MM.1S (cell line): Measurements from ENCODE around the gene THAP6.

Experiments used
- DNase-seq: peaks from one replicate; pipeline ENCODE4 v3.0.0-alpha.2; 2015
- H2AFZ ChIP-seq: fragments of 300-600 bp; sonication (generic); 2 replicates; pipeline ENCODE4 v1.6.0; 2016; ENCODE audit warnings: antibody characterized with exemption, low read length
- H3F3A ChIP-seq: fragments of 300-600 bp; sonication (generic); 2 replicates; pipeline ENCODE4 v1.6.1; 2016; ENCODE audit warnings: mild to moderate bottlenecking, antibody characterized with exemption, low read length, moderate library complexity, mixed read lengths; ENCODE audit not compliant: insufficient read depth
- H3K27ac ChIP-seq: fragments of 300-600 bp; sonication (generic); 2 replicates; pipeline ENCODE4 v1.5.1; 2016; ENCODE audit warnings: mild to moderate bottlenecking, low read length
- H3K27me3 ChIP-seq: fragments of 300-600 bp; sonication (generic); replicated peaks from 2 replicates; pipeline ENCODE4 v1.6.0; 2016; ENCODE audit warnings: low read length; ENCODE audit not compliant: insufficient read depth
- H3K36me3 ChIP-seq: fragments of 300-600 bp; sonication (generic); replicated peaks from 2 replicates; pipeline ENCODE4 v1.6.1; 2016; ENCODE audit warnings: mild to moderate bottlenecking, low read length, mixed read lengths; ENCODE audit not compliant: insufficient read depth
- H3K4me1 ChIP-seq: fragments of 300-600 bp; sonication (generic); 2 replicates; pipeline ENCODE4 v1.6.1; 2016; ENCODE audit warnings: low read length, mixed read lengths
- H3K4me2 ChIP-seq: fragments of 300-600 bp; sonication (generic); 2 replicates; pipeline ENCODE4 v1.6.0; 2016; ENCODE audit warnings: low read depth, low read length
- H3K4me3 ChIP-seq: fragments of 300-600 bp; sonication (generic); 2 replicates; pipeline ENCODE4 v1.5.1; 2016; ENCODE audit warnings: low read length, mixed read lengths
- H3K79me2 ChIP-seq: fragments of 300-600 bp; sonication (generic); 2 replicates; pipeline ENCODE4 v1.6.1; 2016; ENCODE audit warnings: mixed run types, low read length, mixed read lengths
- H3K9ac ChIP-seq: fragments of 300-600 bp; sonication (generic); 2 replicates; pipeline ENCODE4 v1.6.1; 2016; ENCODE audit warnings: low read length, mixed read lengths
- H3K9me2 ChIP-seq: fragments of 300-600 bp; sonication (generic); replicated peaks from 2 replicates; pipeline ENCODE4 v1.6.1; 2016; ENCODE audit warnings: mild to moderate bottlenecking, low read length, mixed read lengths; ENCODE audit not compliant: insufficient read depth
- H3K9me3 ChIP-seq: fragments of 300-600 bp; sonication (generic); replicated peaks from 2 replicates; pipeline ENCODE4 v1.6.1; 2016; ENCODE audit warnings: mild to moderate bottlenecking, low read length, mixed read lengths; ENCODE audit not compliant: insufficient read depth
- H4K20me1 ChIP-seq: fragments of 300-600 bp; sonication (generic); 2 replicates; pipeline ENCODE4 v1.6.1; 2016; ENCODE audit warnings: mild to moderate bottlenecking, low read length, moderate library complexity, mixed read lengths; ENCODE audit not compliant: insufficient read depth
- CTCF ChIP-seq: fragments of 300-600 bp; sonication (generic); IDR thresholded peaks from 2 replicates; pipeline ENCODE4 v1.5.1; 2016; ENCODE audit warnings: antibody characterized with exemption, low read length, mixed read lengths
- EZH2 ChIP-seq: fragments of 300-600 bp; sonication (generic); optimal IDR thresholded peaks from 2 replicates; pipeline ENCODE3; 2017; ENCODE audit warnings: low read depth, mild to moderate bottlenecking, antibody characterized with exemption, low read length, mixed read lengths
- EZH2phosphoT487 ChIP-seq: fragments of 300-600 bp; sonication (generic); IDR thresholded peaks from 2 replicates; pipeline ENCODE4 v1.6.1; 2018; ENCODE audit warnings: antibody characterized with exemption, low read length

The THAP6 gene

GRCh38 chr4:75512386-75513211, 1.7 kb upstream of the THAP6 start:
- peaks cover 28% of the 10 kb centered on the region for H3K4me1 ChIP-seq
- peaks cover 24% of the 10 kb centered on the region for H3F3A ChIP-seq
- H3K9ac ChIP-seq: peak overlapping the region; percentile 82; the same call in 1 of the 2 replicates

GRCh38 chr4:75513526-75514130, 645 bp upstream of the THAP6 start:
- Histone ChIP-seq H4K20me1 (no peaks in the 10 kb centered on the region), H3K9me2 (no peaks in the 10 kb centered on the region), H3K4me3 (peak overlapping the region; percentile 89), H3K9me3 (no peaks in the 10 kb centered on the region), H3K36me3 (no peaks in the 10 kb centered on the region; the same call in 1 of the 2 replicates), H3K27ac (peak overlapping the region; percentile 89; the same call in 1 of the 2 replicates), H3K79me2 (peaks cover 61% of the 10 kb centered on the region), H3K9ac (peak overlapping the region; percentile 82; the same call in 1 of the 2 replicates), H2AFZ (peak overlapping the region; percentile 88), H3K4me2 (peak overlapping the region; percentile 87), H3K4me1 (peaks cover 28% of the 10 kb centered on the region), H3F3A (peaks cover 24% of the 10 kb centered on the region), H3K27me3 (no peaks in the 10 kb centered on the region)
- DNase-seq: no peak
- TF ChIP-seq EZH2phosphoT487 (no peak), CTCF (no peak), EZH2 (no peak)

More at GRCh38 chr4:75512386-75513211, 1.7 kb upstream of the THAP6 start:
- peak overlapping the region; percentile 89 for H3K4me3 ChIP-seq
- no peaks in the 10 kb centered on the region for H3K9me2 ChIP-seq
- TF ChIP-seq CTCF (no peak), EZH2phosphoT487 (no peak), EZH2 (no peak)
- no peaks in the 10 kb centered on the region for H4K20me1 ChIP-seq
- peak overlapping the region; percentile 89; the same call in 1 of the 2 replicates for H3K27ac ChIP-seq
- H3K79me2 ChIP-seq: peaks cover 68% of the 10 kb centered on the region
- no peaks in the 10 kb centered on the region; the same call in 1 of the 2 replicates for H3K36me3 ChIP-seq
- H3K4me2 ChIP-seq: peak overlapping the region; percentile 87
- no peaks in the 10 kb centered on the region for H3K27me3 ChIP-seq
- H3K9me3 ChIP-seq: no peaks in the 10 kb centered on the region
- no peak overlapping the region for H2AFZ ChIP-seq
- peak; percentile 66 for DNase-seq

- DNase-seq: peak; percentile 56
- Histone ChIP-seq H3F3A (peaks cover 24% of the 10 kb centered on the region), H3K4me3 (peak overlapping the region; percentile 89), H3K79me2 (peaks cover 47% of the 10 kb centered on the region), H3K36me3 (no peaks in the 10 kb centered on the region; the same call in 1 of the 2 replicates), H3K27me3 (no peaks in the 10 kb centered on the region), H3K4me1 (peaks cover 28% of the 10 kb centered on the region), H3K9me2 (no peaks in the 10 kb centered on the region), H4K20me1 (no peaks in the 10 kb centered on the region), H3K9me3 (no peaks in the 10 kb centered on the region), H3K4me2 (peak overlapping the region; percentile 86), H3K27ac (peak overlapping the region; percentile 89), H3K9ac (peak overlapping the region; percentile 82), H2AFZ (peak overlapping the region; percentile 88)
- TF ChIP-seq EZH2phosphoT487 (no peak), CTCF (no peak), EZH2 (no peak)
Observed at GRCh38 chr4:75514949-75515612, 808 bp downstream of the THAP6 start.
